ENCODE measurements around the gene PSMA8.
"Not testable (repeated sequence)": the region's sequence is repeated elsewhere in the genome, so short reads cannot be mapped to it uniquely, and the experiment has no call there.

PSMA8 gene

DNA sequence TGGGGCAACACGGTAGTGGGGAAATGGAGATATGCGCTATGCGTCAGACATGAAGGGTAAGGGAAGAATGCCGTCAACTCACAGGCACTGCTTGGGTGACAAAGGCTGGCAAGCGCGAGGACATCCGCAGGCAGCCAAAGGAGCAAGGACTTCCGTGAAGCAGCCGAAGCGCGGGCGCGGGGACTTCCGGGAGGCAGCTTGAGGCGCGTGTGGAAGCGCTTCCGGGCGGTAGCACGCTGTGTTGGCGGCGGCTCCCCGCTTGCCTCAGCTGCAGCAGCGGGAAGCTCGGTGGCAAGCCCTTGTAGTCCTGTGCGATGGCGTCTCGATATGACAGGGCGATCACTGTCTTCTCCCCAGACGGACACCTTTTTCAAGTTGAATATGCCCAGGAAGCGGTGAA, at the start of gene PSMA8:
PSMA8 (plus strand) TSS at position 218 of the 400 bp plus-strand sequence; CDS start at position 315, 97 bp downstream.
- H3K27me3 Mint-ChIP-seq = no peaks in the 10 kb centered on the region
- H3K9me3 Mint-ChIP-seq = no peaks in the 10 kb centered on the region
- H3K27ac Mint-ChIP-seq = peak within 1 kb of the TSS; percentile 81
- DNase-seq (peak; percentile 41), ATAC-seq (peak; percentile 86)
- peak within 1 kb of the TSS; percentile 75 for H3K4me3 Mint-ChIP-seq
- H3K4me1 Mint-ChIP-seq = peaks cover 1% of the 10 kb centered on the region
- H3K36me3 Mint-ChIP-seq (ENCODE audit: low read depth) = no peaks in the 10 kb centered on the region

DNA sequence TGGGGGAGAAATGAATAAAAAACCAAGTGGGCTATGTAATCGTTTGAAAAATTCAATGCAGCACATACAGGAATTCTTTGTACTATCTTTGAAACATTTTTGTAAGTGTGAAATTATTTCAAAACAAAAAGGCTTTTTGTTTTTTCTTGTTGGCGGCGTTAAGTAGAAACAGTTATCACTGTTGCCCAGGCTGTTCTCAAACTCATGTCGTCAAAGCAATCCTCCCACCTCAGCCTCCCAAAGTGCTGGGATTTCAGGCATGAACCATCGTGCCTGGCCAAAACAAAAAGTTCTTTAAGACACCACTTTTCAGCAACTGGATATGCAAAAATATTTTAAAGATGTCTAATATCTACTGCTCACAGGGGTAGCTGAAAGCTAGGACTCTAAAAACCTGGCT, 48.6 kb upstream of the PSMA8 start:
- no peak for DNase-seq
- Mint-ChIP-seq H3K27me3 (no peaks in the 10 kb centered on the region), H3K36me3 (ENCODE audit: low read depth) (peaks cover 56% of the 10 kb centered on the region), H3K4me3 (no peak overlapping the region), H3K4me1 (peaks cover 38% of the 10 kb centered on the region), H3K27ac (no peak overlapping the region), H3K9me3 (no peaks in the 10 kb centered on the region)
- no peak for ATAC-seq

DNA sequence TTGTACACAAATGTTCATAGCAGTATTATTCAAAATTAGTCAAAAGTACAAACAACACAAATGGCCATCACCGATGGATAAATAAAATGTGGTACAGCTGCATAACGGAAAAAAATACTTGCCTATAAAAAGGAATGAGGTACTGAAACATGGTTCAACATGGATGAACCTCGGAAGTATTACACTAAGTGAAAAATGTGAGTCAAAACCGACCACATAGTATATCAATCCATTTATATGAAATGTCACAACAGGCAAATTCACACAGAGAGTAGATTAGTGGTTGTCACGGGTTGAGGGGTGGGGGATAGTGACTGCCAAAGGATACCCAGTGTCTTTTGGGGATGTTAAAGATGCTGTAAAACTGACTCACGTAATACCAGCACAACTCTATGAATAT, 46.7 kb upstream of the PSMA8 start:
- no peak overlapping the region for H3K27ac Mint-ChIP-seq
- peaks cover 44% of the 10 kb centered on the region for H3K36me3 Mint-ChIP-seq (ENCODE audit: low read depth)
- no peak overlapping the region for H3K4me3 Mint-ChIP-seq
- H3K9me3 Mint-ChIP-seq = no peaks in the 10 kb centered on the region
- DNase-seq = no peak
- no peak for ATAC-seq
- H3K4me1 Mint-ChIP-seq = peaks cover 42% of the 10 kb centered on the region
- H3K27me3 Mint-ChIP-seq = no peaks in the 10 kb centered on the region

DNA sequence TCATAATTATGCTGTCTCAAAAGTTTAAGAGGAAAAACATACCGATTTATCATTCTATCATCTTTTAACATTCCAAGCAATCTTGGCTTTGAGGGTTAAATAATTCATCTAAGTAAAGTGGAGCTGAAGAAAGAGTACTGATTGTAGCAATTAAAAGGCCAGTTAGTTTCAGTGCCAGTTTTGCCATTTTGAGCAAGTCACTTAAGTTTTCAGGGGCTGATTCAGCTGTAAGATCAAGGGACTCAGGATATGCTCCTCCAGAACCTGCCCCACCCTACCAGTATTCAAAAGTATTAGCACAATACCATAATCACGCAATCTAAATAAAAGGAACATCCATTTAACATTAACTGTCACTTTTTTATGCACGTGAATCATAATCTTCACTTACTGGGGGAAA, 45.2 kb upstream of the PSMA8 start:
- H3K4me1 Mint-ChIP-seq = peaks cover 44% of the 10 kb centered on the region
- ATAC-seq (no peak), DNase-seq (no peak)
- no peaks in the 10 kb centered on the region for H3K27me3 Mint-ChIP-seq
- peak overlapping the region; percentile 90 for H3K4me3 Mint-ChIP-seq
- peaks cover 33% of the 10 kb centered on the region for H3K36me3 Mint-ChIP-seq (ENCODE audit: low read depth)
- no peaks in the 10 kb centered on the region for H3K9me3 Mint-ChIP-seq
- no peak overlapping the region for H3K27ac Mint-ChIP-seq

DNA sequence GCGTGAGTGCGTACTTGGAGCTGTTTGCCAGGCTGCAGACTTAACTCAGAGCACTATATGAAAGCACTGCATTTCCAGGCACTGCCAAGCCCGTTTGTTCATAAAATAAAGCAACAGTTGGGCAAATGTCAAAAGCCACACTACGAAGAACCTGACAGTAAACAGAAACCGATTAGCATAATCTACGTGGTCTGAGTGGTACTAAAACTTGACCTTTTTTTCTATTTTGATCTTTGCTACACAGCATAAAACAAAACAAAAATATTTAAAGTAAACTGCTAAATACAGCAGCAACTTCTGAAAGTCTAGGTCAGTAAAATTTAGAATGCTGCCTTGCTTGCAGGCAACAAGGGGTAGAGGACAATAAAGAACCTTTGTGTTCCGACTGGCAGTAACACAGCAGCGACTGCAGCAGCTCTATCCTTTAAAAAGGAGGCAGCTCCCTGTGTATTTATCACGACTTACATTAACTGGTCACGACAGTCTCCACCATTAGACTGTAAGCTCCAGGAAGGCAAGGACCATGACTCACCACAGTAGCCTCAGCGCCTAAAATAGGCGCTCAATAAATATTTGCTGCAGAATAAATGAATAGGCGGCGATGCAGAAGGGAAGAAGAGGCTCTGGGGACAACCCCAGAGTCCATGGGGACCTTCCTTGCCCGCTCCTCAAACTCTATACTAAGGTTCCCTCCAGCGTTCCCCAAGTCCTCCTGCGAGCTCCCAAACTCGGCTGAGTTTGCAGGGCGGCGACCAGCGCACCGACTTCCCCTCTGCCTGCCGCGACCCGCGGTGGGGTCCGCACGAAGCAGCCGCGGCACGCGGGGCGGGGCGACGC, 44.2 kb upstream of the PSMA8 start:
- Mint-ChIP-seq H3K4me3 (peak overlapping the region; percentile 90), H3K4me1 (peaks cover 38% of the 10 kb centered on the region), H3K27ac (peak overlapping the region; percentile 91), H3K36me3 (ENCODE audit: low read depth) (peaks cover 24% of the 10 kb centered on the region), H3K27me3 (no peaks in the 10 kb centered on the region), H3K9me3 (no peaks in the 10 kb centered on the region)
- DNase-seq (no peak), ATAC-seq (peak; percentile 7)

DNA sequence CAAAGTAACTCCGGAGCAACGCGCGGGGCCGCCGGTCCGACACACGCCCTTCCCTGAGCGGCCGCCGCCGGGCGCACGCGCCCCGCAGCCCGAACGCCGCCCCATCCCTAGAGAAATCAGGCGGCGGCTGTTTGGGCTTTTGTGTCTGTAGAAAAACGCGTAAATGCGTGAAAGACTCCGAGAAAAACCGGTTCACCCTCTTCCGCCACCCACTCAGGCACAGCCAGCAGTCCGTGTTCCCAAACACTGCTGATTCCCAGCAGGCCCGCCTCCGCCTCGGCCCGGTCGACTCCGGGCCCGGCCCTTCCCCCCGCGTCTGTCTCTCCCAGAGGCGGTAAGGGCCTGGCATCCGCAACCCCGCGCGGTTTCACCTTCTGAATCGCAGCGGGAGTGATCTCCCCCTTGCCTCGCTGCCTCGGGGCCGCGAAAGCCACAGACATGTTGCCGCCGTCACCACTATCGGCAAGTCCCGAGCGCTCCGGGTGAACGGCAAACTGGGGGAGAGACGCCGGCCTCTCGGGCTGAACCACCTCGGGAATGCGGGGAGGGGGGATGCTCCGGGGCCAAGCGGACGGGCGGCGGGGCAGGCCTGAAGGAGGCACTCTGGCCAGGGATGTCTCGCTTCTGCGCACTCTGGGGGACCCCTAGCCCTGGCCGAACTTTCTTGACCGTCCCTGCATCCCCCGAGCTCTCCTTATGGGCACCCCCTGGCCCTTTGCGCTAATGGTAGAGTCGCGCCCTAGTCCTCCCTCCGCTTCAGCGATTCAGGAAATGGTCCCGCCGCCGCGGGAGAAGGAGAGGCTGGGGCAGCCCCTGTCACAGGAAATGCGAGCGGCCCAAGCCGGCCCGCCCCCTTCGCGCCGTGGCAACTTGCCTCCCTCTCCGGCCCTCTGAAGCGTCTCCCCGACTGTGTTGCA, 43.3 kb upstream of the PSMA8 start, which contains the start of gene SS18:
SS18 (minus strand) TSS at position 484 of the 917 bp plus-strand sequence; CDS start at position 440, 44 bp downstream.
- H3K4me3 Mint-ChIP-seq = peak within 1 kb of the TSS; percentile 90
- DNase-seq = peak; percentile 90
- ATAC-seq = peak; percentile 89
- no peaks in the 10 kb centered on the region for H3K27me3 Mint-ChIP-seq
- peaks cover 36% of the 10 kb centered on the region for H3K4me1 Mint-ChIP-seq
- no peaks in the 10 kb centered on the region for H3K9me3 Mint-ChIP-seq
- H3K36me3 Mint-ChIP-seq (ENCODE audit: low read depth) = peaks cover 17% of the 10 kb centered on the region
- peak within 1 kb of the TSS; percentile 91 for H3K27ac Mint-ChIP-seq

DNA sequence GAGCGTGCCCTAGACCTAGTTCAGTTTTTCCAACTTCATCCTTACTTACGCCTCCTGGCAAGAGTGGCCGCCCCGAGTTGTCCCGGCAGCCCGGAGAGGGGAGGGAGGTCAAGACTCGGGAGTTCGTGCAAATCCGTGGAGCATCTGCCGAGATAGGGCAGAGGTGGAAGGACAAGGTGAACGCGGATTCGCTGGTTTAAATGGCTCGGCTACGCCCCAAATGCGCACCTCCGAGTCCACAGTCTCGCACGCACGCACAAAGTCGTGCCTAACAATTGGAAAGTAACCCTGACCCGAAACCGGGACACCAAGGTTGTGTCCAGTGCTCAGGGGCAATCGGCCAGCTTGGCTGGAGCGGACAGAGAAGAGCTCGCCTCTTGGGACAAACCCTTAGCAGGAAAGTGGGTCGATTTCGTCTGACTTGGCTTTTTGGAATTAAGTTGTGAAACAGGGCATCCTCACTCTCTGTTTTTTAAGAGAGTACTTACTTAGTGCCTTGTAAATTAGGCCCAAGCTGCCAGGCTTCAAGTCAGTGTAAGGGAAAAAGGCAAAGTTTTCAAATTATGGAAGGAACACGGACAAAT, 42.5 kb upstream of the PSMA8 start:
- peak overlapping the region; percentile 90 for H3K4me3 Mint-ChIP-seq
- no peak for DNase-seq
- peak; percentile 59 for ATAC-seq
- no peaks in the 10 kb centered on the region for H3K9me3 Mint-ChIP-seq
- peaks cover 36% of the 10 kb centered on the region for H3K4me1 Mint-ChIP-seq
- peak overlapping the region; percentile 91 for H3K27ac Mint-ChIP-seq
- H3K27me3 Mint-ChIP-seq = no peaks in the 10 kb centered on the region
- peaks cover 12% of the 10 kb centered on the region for H3K36me3 Mint-ChIP-seq (ENCODE audit: low read depth)

DNA sequence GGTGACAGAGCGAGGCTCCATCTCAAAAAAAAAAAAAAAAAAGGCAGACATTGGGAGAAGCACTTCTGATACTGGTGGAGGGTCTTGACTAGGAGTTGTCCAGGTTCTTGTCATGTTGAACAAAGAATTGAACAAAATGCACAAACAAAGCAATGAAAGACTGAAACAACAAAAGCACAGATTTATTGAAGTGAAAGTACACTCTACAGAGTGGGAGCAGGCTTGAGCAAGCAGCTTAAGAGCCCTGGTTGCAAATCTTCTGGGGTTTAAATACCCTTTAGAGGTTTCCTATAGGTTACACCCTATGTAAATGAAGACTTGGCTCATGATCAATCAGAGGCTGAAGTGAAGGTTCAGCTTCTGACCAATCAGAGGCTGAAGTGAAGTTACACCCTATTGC, 36.8 kb upstream of the PSMA8 start:
- Mint-ChIP-seq H3K4me3 (no peak overlapping the region), H3K36me3 (ENCODE audit: low read depth) (no peaks in the 10 kb centered on the region), H3K4me1 (peaks cover 2% of the 10 kb centered on the region), H3K27ac (no peak overlapping the region), H3K9me3 (no peaks in the 10 kb centered on the region), H3K27me3 (peaks cover 1% of the 10 kb centered on the region)
- no peak for DNase-seq
- no peak for ATAC-seq

DNA sequence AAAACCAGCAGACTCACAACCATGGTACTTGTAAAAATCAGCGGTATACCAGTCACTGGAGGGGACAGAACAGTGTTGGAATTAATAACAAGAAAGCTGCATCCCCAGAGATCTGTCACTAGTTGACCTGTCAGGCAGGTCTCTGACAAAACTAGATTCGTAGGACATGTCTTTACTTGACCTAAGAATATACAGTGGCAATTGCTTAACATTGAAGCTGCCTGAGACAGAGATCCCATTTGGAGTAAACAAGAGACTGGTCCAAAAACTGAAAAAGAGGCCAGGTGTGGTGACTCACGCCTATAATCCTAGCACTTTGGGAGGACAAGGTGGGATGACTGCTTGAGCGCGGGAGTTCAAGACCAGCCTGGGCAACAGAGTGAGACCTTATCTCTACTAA, 36.1 kb upstream of the PSMA8 start:
- DNase-seq (no peak), ATAC-seq (no peak)
- Mint-ChIP-seq H3K36me3 (ENCODE audit: low read depth) (no peaks in the 10 kb centered on the region), H3K27me3 (peaks cover 1% of the 10 kb centered on the region), H3K4me3 (no peak overlapping the region), H3K9me3 (no peaks in the 10 kb centered on the region), H3K4me1 (no peaks in the 10 kb centered on the region), H3K27ac (no peak overlapping the region)

DNA sequence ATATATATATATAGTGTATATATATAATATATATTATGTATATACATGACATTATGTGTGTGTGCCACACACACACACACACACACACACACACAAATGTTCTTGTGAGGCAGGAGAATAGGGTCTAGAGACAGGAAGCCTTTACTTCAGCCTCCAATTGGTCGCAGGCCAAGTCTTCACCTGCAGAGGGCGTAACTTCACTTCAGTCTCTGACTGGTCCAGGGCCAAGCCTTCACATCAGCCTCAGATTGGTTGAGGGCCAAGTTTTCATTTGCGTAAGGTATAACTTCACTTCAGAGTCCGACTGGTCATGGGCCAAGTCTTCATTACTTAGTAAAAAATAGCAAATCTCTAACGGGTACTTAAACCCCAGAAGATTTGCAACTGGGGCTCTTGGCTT, 30.1 kb upstream of the PSMA8 start:
- ATAC-seq = no peak
- Mint-ChIP-seq H3K4me1 (no peaks in the 10 kb centered on the region), H3K36me3 (ENCODE audit: low read depth) (no peaks in the 10 kb centered on the region), H3K9me3 (no peaks in the 10 kb centered on the region), H3K27me3 (peaks cover 1% of the 10 kb centered on the region), H3K4me3 (no peak overlapping the region), H3K27ac (no peak overlapping the region)
- DNase-seq = peak; percentile 38

DNA sequence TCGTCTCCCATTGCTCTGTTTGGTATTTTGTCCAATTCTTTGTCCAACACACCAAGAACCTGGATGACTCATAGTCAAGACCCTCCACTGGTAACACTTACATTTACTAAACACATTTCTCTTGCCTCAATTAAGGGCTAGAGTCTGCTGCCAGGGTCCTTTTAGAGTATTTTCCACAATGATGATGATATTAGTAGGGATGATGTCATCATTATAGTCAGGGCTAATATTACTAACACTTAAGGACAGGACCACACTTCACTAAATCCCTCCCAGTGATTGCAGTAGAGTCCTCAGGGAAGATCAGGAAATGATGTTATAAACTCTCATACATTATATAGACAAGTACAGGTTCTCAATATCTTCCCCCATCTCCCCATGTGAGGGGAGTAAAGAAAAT, 29.6 kb upstream of the PSMA8 start:
- Mint-ChIP-seq H3K27ac (no peak overlapping the region), H3K4me1 (no peaks in the 10 kb centered on the region), H3K4me3 (no peak overlapping the region), H3K36me3 (ENCODE audit: low read depth) (no peaks in the 10 kb centered on the region), H3K9me3 (no peaks in the 10 kb centered on the region), H3K27me3 (no peaks in the 10 kb centered on the region)
- no peak for ATAC-seq
- no peak for DNase-seq

DNA sequence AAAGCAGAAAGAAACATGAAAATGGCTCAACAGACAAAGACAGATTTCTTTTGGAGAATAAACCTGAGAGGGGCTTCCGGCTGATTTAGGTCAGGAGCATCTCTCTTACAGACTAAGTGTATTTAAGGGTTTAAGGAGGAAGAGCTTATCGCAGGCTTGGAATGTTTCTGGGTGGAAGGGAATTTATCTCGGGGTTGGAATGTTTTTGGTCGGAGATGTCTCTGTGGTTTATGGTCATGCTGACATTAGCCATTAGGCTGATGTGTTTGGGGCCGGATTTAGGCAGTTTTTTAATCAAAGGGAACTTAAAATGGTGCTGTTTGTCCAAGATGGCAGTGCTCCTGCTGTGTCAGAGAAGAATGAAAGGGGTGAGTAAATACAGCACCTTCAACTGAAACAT, 14.4 kb upstream of the PSMA8 start:
- Mint-ChIP-seq H3K27me3 (peaks cover 8% of the 10 kb centered on the region), H3K27ac (no peak overlapping the region)
- ATAC-seq = no peak

DNA sequence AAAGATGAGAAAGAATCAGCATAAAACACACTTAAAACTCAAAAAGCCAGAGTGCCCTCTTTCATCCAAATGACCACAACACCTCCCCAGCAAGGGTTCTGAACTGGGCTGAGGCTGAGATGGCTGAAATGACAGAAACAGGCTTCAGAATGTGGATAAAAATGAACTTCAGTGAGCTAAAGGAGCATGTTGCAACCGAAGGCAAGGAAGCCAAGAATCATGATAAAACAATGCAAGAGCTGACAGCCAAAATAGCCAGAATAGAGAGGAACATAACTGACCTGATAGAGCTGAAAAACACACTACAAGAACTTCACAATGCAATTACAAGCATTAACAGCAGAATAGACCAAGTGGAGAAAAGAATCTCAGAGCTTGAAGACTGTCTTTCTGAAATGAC, 12.2 kb upstream of the PSMA8 start:
- DNase-seq = no peak
- Mint-ChIP-seq H3K27ac (no peak overlapping the region), H3K36me3 (ENCODE audit: low read depth) (peaks cover 1% of the 10 kb centered on the region), H3K9me3 (peaks cover 15% of the 10 kb centered on the region), H3K4me1 (peaks cover 10% of the 10 kb centered on the region), H3K27me3 (peaks cover 5% of the 10 kb centered on the region), H3K4me3 (no peak overlapping the region)
- no peak for ATAC-seq

More for the DNA sequence above, 14.4 kb upstream of the PSMA8 start:
- DNase-seq = no peak
- Mint-ChIP-seq H3K36me3 (ENCODE audit: low read depth) (peaks cover 1% of the 10 kb centered on the region), H3K4me1 (no peaks in the 10 kb centered on the region), H3K9me3 (peaks cover 15% of the 10 kb centered on the region), H3K4me3 (no peak overlapping the region)

DNA sequence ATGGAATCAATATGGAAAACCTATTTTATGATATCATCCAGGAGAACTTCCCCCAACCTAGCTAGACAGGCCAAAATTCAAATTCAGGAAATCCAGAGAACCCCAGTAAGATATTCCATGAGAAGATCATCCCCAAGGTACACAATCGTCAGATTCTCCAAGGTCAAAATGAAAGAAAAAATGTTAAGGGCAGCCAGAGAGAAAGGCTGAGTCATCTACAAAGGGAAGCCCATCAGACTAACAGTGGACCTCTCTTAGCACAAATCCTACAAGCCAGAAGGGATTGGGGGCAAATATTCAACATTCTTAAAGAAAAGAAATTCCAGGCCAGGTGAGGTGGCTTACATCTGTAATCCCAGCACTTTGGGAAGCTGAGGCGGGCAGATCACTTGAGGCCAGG, 11.7 kb upstream of the PSMA8 start:
- H3K27me3 Mint-ChIP-seq; H3K27ac Mint-ChIP-seq; H3K4me3 Mint-ChIP-seq; ATAC-seq; H3K36me3 Mint-ChIP-seq (ENCODE audit: low read depth); DNase-seq: not testable (repeated sequence)
- H3K4me1 Mint-ChIP-seq = peaks cover 11% of the 10 kb centered on the region
- peaks cover 15% of the 10 kb centered on the region for H3K9me3 Mint-ChIP-seq
